ENCODE results near the gene SLC44A3.

DNA sequence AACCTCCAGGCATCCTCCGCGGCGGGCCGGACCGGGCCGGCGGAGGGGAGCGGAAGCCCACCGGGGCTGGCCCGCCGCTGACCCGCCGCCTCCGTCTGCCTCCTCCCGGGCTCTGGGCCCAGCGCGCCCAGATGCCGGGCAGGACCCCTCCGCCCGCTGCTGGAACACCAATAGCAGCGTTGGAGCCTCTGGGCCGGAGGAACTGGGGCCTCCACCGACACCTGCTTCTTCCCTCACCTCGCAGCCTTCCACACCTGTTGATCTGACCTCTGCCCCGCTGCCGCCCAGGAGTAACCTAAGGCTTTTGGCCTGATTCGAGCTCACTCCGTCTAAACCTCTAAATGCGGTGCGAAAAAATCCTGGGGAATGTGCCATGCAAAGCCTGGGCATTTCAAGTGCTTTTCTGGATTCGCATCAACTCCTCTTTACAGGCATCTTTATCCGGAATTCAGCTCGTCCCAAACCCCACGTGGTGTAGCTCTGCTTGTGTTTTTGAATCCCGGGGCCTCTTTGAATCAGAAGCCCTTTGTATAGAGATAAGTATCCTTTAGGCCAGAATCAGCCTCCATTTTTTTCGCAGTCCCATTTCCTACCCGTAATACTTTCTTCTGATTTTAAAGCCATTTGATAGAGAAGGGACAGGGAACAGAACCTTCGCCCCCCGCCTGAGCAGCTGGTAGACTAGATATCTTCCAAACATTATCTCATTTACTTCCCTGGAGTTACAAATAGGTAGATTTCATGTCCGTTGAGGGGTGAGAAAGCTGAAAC lies 107.4 kb downstream of the SLC44A3 start:
- TF ChIP-seq EZH2 (IDR thresholded peaks at IDR 0.05) (no peak), POLR2AphosphoS5 (IDR thresholded peaks at IDR 0.05; ENCODE audit: borderline replicate concordance, low read depth, low read length) (no peak)

Data from SK-N-MC (cell line).